GM12878 (cell line): ENCODE data around the gene OR13J1. TPM values are rescaled to one million over a fixed set of nuclear protein-coding genes. Genes with fewer than 3 reads are reported as not detected.

ENCODE experiments used
- ATAC-seq: fragments of 200-7000 bp; cut with Tn5 transposase; 3 replicates; pipeline ENCODE4 v1.9.1; 2020; ENCODE audit warnings: mild to moderate bottlenecking, moderate library complexity
- BruUV-seq: library from RNA; stranded (reverse); fragments of 400-500 nt; replicated peaks from 2 replicates; lab custom pipeline; 2021; lab: Mats Ljungman, UMichigan
- CTCF ChIA-PET: fragments of 300-600 bp; sonication (Branson Sonifier 250); formaldehyde crosslinking; extraction: SDS; loops from one replicate; lab custom pipeline; 2021; ENCODE audit warnings: inconsistent platforms; lab: Yijun Ruan, JAX
- POLR2A ChIA-PET: fragments of 350-600 bp; formaldehyde crosslinking; extraction: SDS; loops from one replicate; lab custom pipeline; 2021; ENCODE audit warnings: inconsistent platforms; lab: Charles Lee
- RAD21 ChIA-PET: fragments of 300-600 bp; sonication (Branson Sonifier 250); formaldehyde crosslinking; loops from one replicate; lab custom pipeline; 2023; ENCODE audit warnings: antibody characterized with exemption; ENCODE audit not compliant: unreplicated experiment; lab: Charles Lee
- SMC1A ChIA-PET: fragments of 300-600 bp; sonication (Branson Sonifier 250); formaldehyde crosslinking; loops from one replicate; lab custom pipeline; 2023; ENCODE audit not compliant: unreplicated experiment, uncharacterized antibody; lab: Charles Lee
- DNase-seq: peaks from one replicate; pipeline ENCODE4 v3.0.0-alpha.2; 2011; ENCODE audit warnings: low read depth, low spot score
- FAIRE-seq: peaks from 3 replicates; lab custom pipeline; 2011; peaks lifted over from hg19 to GRCh38; lab: Jason Lieb, UNC
- H2AFZ ChIP-seq: 2 replicates; pipeline ENCODE4 v1.6.0; 2011; ENCODE audit warnings: low read depth, low read length, control low read depth; ENCODE audit not compliant: control insufficient read depth
- H3K27ac ChIP-seq: 2 replicates; pipeline ENCODE4 v1.5.1; 2011; ENCODE audit warnings: control low read depth; ENCODE audit not compliant: control insufficient read depth, insufficient read depth
- H3K27me3 ChIP-seq, 2 experiments: replicated peaks in 1 of 2; 2 replicates each; pipeline versions ENCODE4 v1.6.0 to v1.6.1; 2011; ENCODE audit warnings: low read length in 1 of 2; ENCODE audit not compliant: control insufficient read depth in 2 of 2, insufficient read depth in 2 of 2
- H3K36me3 ChIP-seq, 2 experiments: 2 replicates each; pipeline ENCODE4 v1.5.1; 2011; ENCODE audit warnings: low read length in 1 of 2; ENCODE audit not compliant: control insufficient read depth in 2 of 2, insufficient read depth in 2 of 2
- H3K4me1 ChIP-seq: 2 replicates; pipeline ENCODE4 v1.6.1; 2011; ENCODE audit warnings: mild to moderate bottlenecking, low read length, moderate library complexity, mixed read lengths; ENCODE audit not compliant: control insufficient read depth, insufficient read depth
- H3K4me2 ChIP-seq: 2 replicates; pipeline ENCODE4 v1.6.0; 2011; ENCODE audit warnings: control low read depth; ENCODE audit not compliant: control insufficient read depth, insufficient read depth
- H3K4me3 ChIP-seq: fragments of 200-600 bp; sonication (generic); 2 replicates; pipeline ENCODE4 v1.5.1; 2016
- H3K79me2 ChIP-seq: 2 replicates; pipeline ENCODE4 v1.6.0; 2011; ENCODE audit warnings: low read length; ENCODE audit not compliant: control insufficient read depth, insufficient read depth
- H3K9ac ChIP-seq: 2 replicates; pipeline ENCODE4 v1.8.0; 2011; ENCODE audit warnings: low read length, control low read depth, mixed read lengths; ENCODE audit not compliant: control insufficient read depth, insufficient read depth
- H3K9me3 ChIP-seq: replicated peaks from 3 replicates; pipeline ENCODE4 v1.5.1; 2011; ENCODE audit warnings: mild to moderate bottlenecking, low read length; ENCODE audit not compliant: control insufficient read depth, insufficient read depth
- H4K20me1 ChIP-seq: 2 replicates; pipeline ENCODE4 v1.6.0; 2011; ENCODE audit not compliant: control insufficient read depth, insufficient read depth
- BACH1 ChIP-seq: fragments of 450-650 bp; IDR thresholded peaks from 2 replicates; pipeline ENCODE4 v1.6.1; 2017; ENCODE audit warnings: mild to moderate bottlenecking, borderline replicate concordance
- CBX5 ChIP-seq: sonication (generic); IDR thresholded peaks from 2 replicates; pipeline ENCODE4 v1.6.1; 2016; ENCODE audit warnings: low read depth, moderate library complexity, mild to moderate bottlenecking, inconsistent platforms
- CEBPB ChIP-seq, 2 experiments: fragments of 150-350 bp in 1 of 2; IDR thresholded peaks; 2 replicates each; pipeline ENCODE4 v1.6.1; 2012 to 2014; ENCODE audit warnings: low read depth in 2 of 2, low read length in 2 of 2, borderline replicate concordance in 1 of 2, inconsistent platforms in 1 of 2
- MTA2 ChIP-seq: fragments of 450-650 bp; IDR thresholded peaks from 2 replicates; pipeline ENCODE4 v1.6.1; 2016; ENCODE audit warnings: low read depth, mild to moderate bottlenecking, moderate library complexity
- NFXL1 ChIP-seq: fragments of 450-650 bp; IDR thresholded peaks from 2 replicates; pipeline ENCODE4 v1.6.1; 2017; ENCODE audit warnings: antibody characterized with exemption, mild to moderate bottlenecking, borderline replicate concordance
- NFYA ChIP-seq: IDR thresholded peaks from 2 replicates; pipeline ENCODE4 v1.6.1; 2011; ENCODE audit warnings: low read depth, mild to moderate bottlenecking, low read length, improper control_type of control experiment, borderline replicate concordance
- PAX5 ChIP-seq: IDR thresholded peaks from 2 replicates; pipeline ENCODE4 v1.6.1; 2011; ENCODE audit warnings: low read depth, low read length, borderline replicate concordance
- POLR2AphosphoS5 ChIP-seq: IDR thresholded peaks from 2 replicates; pipeline ENCODE4 v1.6.1; 2011; ENCODE audit warnings: mild to moderate bottlenecking, low read length, inconsistent platforms
- ZNF274 ChIP-seq: IDR thresholded peaks from one replicate; pipeline ENCODE4 v1.8.0; 2011; ENCODE audit not compliant: insufficient read length, insufficient read depth
- in situ Hi-C: fragments of 300-500 bp; cut with MboI; formaldehyde crosslinking; loops from 9 replicates; pipeline ENCODE4 v1.14.3; 2018; ENCODE audit warnings: mixed read lengths
- intact Hi-C: fragments of 100-400 bp; cut with micrococcal nuclease; formaldehyde crosslinking; loops from one replicate; pipeline ENCODE4 v1.14.2; 2022; ENCODE audit not compliant: unreplicated experiment
- polyA plus RNA-seq, 11 experiments: library from polyadenylated mRNA; depleted of rRNA in 4 of 11; unstranded in 6 of 11; stranded (reverse) in 5 of 11; fragments of >200 nt; fragmentation: Nextera tagmentation in 4 of 11; fragmentation: Illumina TruSeq in 1 of 11; extraction: Ambion mirVana in 4 of 11; extraction: Trizol in 1 of 11; gene quantifications; 1 replicate in 1 of 11; 2 replicates in 10 of 11; pipeline versions ENCODE4 v1.2.1 to v1.2.3, GENCODE V29; 2011 to 2016; ENCODE audit warnings: inconsistent platforms in 2 of 11, missing spikeins in 2 of 11, low read depth in 1 of 11
- total RNA-seq, 4 experiments: library from RNA; depleted of rRNA in 3 of 4; stranded (reverse); fragments of >200 nt in 3 of 4; fragmentation: Illumina TruSeq in 1 of 4; extraction: Trizol in 1 of 4; gene quantifications; 2 replicates each; pipeline versions ENCODE4 v1.2.1 to v1.2.3, GENCODE V29; 2013 to 2021
- TF ChIP-seq, protein P1 (sequence below): fragments of 450-650 bp; IDR thresholded peaks from 2 replicates; pipeline ENCODE4 v1.6.1; 2016; ENCODE audit warnings: mild to moderate bottlenecking
- TF ChIP-seq, protein P2 (sequence below): fragments of 450-650 bp; conservative IDR thresholded peaks from 2 replicates; pipeline ENCODE4 v1.6.1; 2017; ENCODE audit warnings: mild to moderate bottlenecking, moderate library complexity

The OR13J1 gene
- total and polyA plus RNA-seq, 10 of the 15 experiments (the other 5 are each of a cell fraction or from before 2014, with no cell fraction given) = not detected

DNA sequence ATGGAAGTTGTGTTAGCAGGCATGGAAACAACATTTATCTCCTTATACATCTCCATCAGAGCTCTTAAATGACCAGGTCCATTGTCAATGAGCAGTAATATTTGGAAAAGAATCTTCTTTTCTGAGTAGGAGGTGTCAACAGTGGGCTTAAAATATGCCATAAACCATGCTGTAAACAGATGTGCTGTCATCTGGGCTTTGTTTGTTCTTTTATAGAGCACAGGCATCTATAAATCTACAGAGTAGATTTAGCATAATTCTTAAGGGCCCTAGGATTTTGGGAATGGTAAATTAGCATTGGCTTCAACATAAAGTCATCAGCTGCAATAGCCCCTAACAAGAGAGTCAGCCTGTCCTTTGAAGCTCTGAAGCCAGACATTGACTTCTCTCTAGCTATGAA lies 28.1 kb upstream of the OR13J1 start:
- in situ Hi-C loops (no loop called here), intact Hi-C loops (no loop called here)
- Histone ChIP-seq H3K27me3 (no peaks in the 10 kb centered on the region), H3K4me1 (no peaks in the 10 kb centered on the region), H3K9me3 (no peaks in the 10 kb centered on the region), H3K79me2 (no peaks in the 10 kb centered on the region), H3K9ac (no peak overlapping the region), H3K27ac (no peak overlapping the region), H3K4me3 (no peak overlapping the region), H2AFZ (no peak overlapping the region), H3K36me3 (no peaks in the 10 kb centered on the region), H4K20me1 (no peaks in the 10 kb centered on the region), H3K4me2 (no peak overlapping the region)
- FAIRE-seq = no peak
- ChIA-PET RAD21 (interaction anchor here (0.8 kb wide), 1 partner anchor 72 kb away, joined by 3 read pairs; no protein-coding TSS in a partner anchor), POLR2A (no interaction called here), SMC1A (interaction anchor here (0.8 to 2.0 kb wide), 3 partner anchors 72 to 162 kb away, joined by 3 to 9 read pairs (median 3); no protein-coding TSS in a partner anchor), CTCF (interaction anchor here (0.6 to 2.9 kb wide), 8 partner anchors 10 to 126 kb away, joined by 3 to 13 read pairs (median 6); partner anchors contain the start of gene TMEM8B)
- no peak for ATAC-seq
- TF ChIP-seq BACH1 = no peak
- no peak for TF ChIP-seq ZNF274
- TF ChIP-seq NFYA = no peak
- TF ChIP-seq, protein P1, sequence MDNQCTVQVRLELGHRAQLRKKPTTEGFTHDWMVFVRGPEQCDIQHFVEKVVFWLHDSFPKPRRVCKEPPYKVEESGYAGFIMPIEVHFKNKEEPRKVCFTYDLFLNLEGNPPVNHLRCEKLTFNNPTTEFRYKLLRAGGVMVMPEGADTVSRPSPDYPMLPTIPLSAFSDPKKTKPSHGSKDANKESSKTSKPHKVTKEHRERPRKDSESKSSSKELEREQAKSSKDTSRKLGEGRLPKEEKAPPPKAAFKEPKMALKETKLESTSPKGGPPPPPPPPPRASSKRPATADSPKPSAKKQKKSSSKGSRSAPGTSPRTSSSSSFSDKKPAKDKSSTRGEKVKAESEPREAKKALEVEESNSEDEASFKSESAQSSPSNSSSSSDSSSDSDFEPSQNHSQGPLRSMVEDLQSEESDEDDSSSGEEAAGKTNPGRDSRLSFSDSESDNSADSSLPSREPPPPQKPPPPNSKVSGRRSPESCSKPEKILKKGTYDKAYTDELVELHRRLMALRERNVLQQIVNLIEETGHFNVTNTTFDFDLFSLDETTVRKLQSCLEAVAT = no peak
- no peak for TF ChIP-seq CEBPB (IDR thresholded peaks at IDR 0.05; ENCODE audit: borderline replicate concordance in 1 of 2, low read depth in 2 of 2, low read length in 2 of 2)
- TF ChIP-seq, protein P2, sequence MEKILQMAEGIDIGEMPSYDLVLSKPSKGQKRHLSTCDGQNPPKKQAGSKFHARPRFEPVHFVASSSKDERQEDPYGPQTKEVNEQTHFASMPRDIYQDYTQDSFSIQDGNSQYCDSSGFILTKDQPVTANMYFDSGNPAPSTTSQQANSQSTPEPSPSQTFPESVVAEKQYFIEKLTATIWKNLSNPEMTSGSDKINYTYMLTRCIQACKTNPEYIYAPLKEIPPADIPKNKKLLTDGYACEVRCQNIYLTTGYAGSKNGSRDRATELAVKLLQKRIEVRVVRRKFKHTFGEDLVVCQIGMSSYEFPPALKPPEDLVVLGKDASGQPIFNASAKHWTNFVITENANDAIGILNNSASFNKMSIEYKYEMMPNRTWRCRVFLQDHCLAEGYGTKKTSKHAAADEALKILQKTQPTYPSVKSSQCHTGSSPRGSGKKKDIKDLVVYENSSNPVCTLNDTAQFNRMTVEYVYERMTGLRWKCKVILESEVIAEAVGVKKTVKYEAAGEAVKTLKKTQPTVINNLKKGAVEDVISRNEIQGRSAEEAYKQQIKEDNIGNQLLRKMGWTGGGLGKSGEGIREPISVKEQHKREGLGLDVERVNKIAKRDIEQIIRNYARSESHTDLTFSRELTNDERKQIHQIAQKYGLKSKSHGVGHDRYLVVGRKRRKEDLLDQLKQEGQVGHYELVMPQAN = no peak
- no peak for TF ChIP-seq NFXL1
- no peak for TF ChIP-seq CBX5
- no peak for TF ChIP-seq POLR2AphosphoS5
- no peak for TF ChIP-seq MTA2
- TF ChIP-seq PAX5 = no peak
- BruUV-seq = no TSS peak
- DNase-seq = no peak
